Lung (tissue), 12 donors: Measurements from ENCODE around the gene ZSCAN2. TPM values are rescaled to one million over a fixed set of nuclear protein-coding genes. Genes with fewer than 3 reads are reported as not detected.

ENCODE experiments used
- ATAC-seq: fragments of 200-7000 bp; cut with Tn5 transposase; one replicate; pipeline ENCODE4 v1.9.1; 2020; ENCODE audit warnings: moderate number of reproducible peaks; ENCODE audit not compliant: insufficient read depth, low FRiP score
- DNase-seq, 3 donors: peaks; one replicate each; pipeline ENCODE4 v3.0.0-alpha.2; 2013 to 2017
- H3K27ac ChIP-seq, 2 donors: one replicate each; pipeline ENCODE4 v1.5.1; 2013; ENCODE audit warnings: mild to moderate bottlenecking in 2 of 2, moderate library complexity in 2 of 2, control low read depth in 1 of 2, inconsistent platforms in 1 of 2, low read depth in 1 of 2, low read length in 1 of 2
- H3K27me3 ChIP-seq, 3 donors: one replicate each; pipeline ENCODE4 v1.5.1; 2013; ENCODE audit warnings: low read length in 2 of 3; ENCODE audit not compliant: control insufficient read depth in 3 of 3, insufficient read depth in 3 of 3
- H3K36me3 ChIP-seq, 4 donors: one replicate each; pipeline ENCODE4 v1.5.1; 2013; ENCODE audit warnings: low read length in 4 of 4, mild to moderate bottlenecking in 1 of 4, moderate library complexity in 1 of 4; ENCODE audit not compliant: control insufficient read depth in 4 of 4, insufficient read depth in 4 of 4
- H3K4me1 ChIP-seq, 5 donors: one replicate each; pipeline ENCODE4 v1.5.1; 2013; ENCODE audit warnings: low read length in 5 of 5, mild to moderate bottlenecking in 2 of 5, moderate library complexity in 1 of 5; ENCODE audit not compliant: control insufficient read depth in 5 of 5, insufficient read depth in 5 of 5
- H3K4me3 ChIP-seq: one replicate; pipeline ENCODE4 v1.5.1; 2013; ENCODE audit warnings: mild to moderate bottlenecking, control low read depth, moderate library complexity
- H3K9ac ChIP-seq, 2 donors: one replicate each; pipeline ENCODE4 v1.5.1; 2013; ENCODE audit warnings: low read length in 2 of 2, control low read depth in 1 of 2; ENCODE audit not compliant: insufficient read depth in 1 of 2
- H3K9me3 ChIP-seq, 4 donors: one replicate each; pipeline ENCODE4 v1.5.1; 2013; ENCODE audit warnings: low read length in 3 of 4, mild to moderate bottlenecking in 1 of 4, moderate library complexity in 1 of 4; ENCODE audit not compliant: control insufficient read depth in 4 of 4, insufficient read depth in 3 of 4
- WGBS, 2 donors: extraction: QIAGEN DNeasy Blood & Tissue Kit; methylation state at CpG; one replicate each; pipeline ENCODE4 v1.1.7; 2013; 5-methylcytosine and 5-hydroxymethylcytosine counted together
- polyA plus RNA-seq, 2 donors: library from polyadenylated mRNA; stranded (reverse); fragments of 200-250 nt; gene quantifications; one replicate each; pipeline ENCODE4 v1.2.1, GENCODE V29; 2013
- total RNA-seq, 2 donors: library from RNA; depleted of rRNA in 1 of 2; stranded (reverse); fragments of >200 nt in 1 of 2; gene quantifications; one replicate each; pipeline ENCODE4 v1.2.1, GENCODE V29; 2014 to 2021
- TF ChIP-seq, protein P1 (sequence below): IDR thresholded peaks from 2 replicates; pipeline ENCODE4 v1.5.1; 2012; ENCODE audit warnings: mild to moderate bottlenecking; ENCODE audit errors: control extremely low read depth, extremely low read depth
- donor health status: control.
- donor health status: control.
- donor health status: Bipolar disorder and iron deficiency.
- donor health status: healthy.
- donor health status: DM: yes; HTN: yes; CAD: no.

ZSCAN2 gene
- total and polyA plus RNA-seq, 4 donors = 2.5 to 12.8 (median 4.3) TPM

DNA sequence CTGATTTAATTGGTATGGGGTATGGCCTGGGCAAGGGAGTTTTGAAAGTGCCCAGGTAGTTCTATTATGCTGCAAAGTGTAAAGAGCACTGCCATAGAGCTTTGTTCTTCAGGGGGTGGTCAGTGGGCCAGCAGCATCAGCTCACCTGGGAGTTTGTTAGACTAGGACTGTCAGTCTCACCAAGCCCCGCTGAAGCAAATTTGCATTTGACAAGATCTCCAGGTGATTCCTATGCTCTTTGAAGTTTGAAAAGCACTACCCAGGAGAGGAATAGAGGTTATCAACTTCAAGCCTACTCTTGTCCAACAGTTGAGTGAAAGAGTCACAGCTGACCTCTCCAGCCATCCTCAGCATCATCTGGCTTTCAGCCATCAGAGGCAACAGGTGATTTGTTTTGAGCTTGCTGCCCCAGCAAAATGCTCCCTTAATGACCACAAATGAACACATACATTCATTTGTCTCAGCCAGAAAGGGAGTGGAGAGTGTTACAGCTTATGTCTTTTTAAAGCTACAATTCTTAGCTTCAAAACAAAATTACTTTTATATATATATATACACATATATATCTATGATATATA is 8.0 kb downstream of the ZSCAN2 start:
- Histone ChIP-seq H3K9me3 (no peaks in the 10 kb centered on the region), H3K4me3 (no peak overlapping the region), H3K27ac (no peak overlapping the region), H3K9ac (no peak overlapping the region), H3K27me3 (no peaks in the 10 kb centered on the region), H3K4me1 (peaks cover 0 to 1% (median 0%) of the 10 kb centered on the region in 5 donors), H3K36me3 (peaks cover 3 to 20% (median 14%) of the 10 kb centered on the region in 4 donors)
- ATAC-seq (no peak), DNase-seq (no peak)
- WGBS, 2 donors = 79 to 81% methylated on average over 1 of the region's 1 CpG
- TF ChIP-seq, protein P1, sequence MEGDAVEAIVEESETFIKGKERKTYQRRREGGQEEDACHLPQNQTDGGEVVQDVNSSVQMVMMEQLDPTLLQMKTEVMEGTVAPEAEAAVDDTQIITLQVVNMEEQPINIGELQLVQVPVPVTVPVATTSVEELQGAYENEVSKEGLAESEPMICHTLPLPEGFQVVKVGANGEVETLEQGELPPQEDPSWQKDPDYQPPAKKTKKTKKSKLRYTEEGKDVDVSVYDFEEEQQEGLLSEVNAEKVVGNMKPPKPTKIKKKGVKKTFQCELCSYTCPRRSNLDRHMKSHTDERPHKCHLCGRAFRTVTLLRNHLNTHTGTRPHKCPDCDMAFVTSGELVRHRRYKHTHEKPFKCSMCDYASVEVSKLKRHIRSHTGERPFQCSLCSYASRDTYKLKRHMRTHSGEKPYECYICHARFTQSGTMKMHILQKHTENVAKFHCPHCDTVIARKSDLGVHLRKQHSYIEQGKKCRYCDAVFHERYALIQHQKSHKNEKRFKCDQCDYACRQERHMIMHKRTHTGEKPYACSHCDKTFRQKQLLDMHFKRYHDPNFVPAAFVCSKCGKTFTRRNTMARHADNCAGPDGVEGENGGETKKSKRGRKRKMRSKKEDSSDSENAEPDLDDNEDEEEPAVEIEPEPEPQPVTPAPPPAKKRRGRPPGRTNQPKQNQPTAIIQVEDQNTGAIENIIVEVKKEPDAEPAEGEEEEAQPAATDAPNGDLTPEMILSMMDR = no peak

DNA sequence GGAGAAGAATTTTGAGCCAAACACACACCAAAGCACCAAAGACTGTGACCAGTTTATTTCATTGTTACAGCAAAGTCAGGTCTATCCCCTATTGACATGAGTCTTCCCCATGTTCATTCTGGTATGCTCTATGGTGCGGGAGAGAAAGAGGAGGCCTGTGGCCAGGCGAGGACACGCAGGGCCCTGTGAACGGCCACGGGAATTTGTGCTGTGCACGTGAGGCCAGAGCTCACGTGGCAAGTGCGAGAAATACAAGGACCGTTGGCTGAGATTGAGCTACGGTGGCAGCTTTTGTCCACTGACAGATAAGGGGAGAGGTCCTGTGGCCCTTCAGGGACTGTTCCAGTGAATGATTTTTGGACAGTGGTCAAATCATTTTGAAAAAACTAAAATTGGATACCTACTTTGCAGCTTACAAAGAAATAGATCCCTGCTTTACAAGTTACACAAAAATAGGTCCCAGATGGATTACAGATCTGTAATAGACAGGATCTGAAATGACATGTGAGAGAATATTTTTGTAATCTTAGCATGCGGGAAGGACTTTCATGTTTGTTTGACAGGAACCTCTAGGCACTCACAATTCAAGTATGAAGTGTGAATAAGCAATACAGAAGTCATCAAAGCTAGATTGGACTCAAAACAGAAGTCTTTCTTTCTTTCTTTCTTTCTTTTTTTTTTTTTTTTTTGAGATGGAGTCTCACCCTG is 9.2 kb downstream of the ZSCAN2 start:
- H3K27me3 ChIP-seq = no peaks in the 10 kb centered on the region
- ATAC-seq (no peak), DNase-seq (no peak)
- no peak overlapping the region for H3K9ac ChIP-seq
- no peak overlapping the region for H3K4me3 ChIP-seq
- 74 to 90% methylated on average over 11 of the region's 11 CpGs for WGBS, 2 donors
- H3K4me1 ChIP-seq = peaks cover 0 to 1% (median 0%) of the 10 kb centered on the region in 5 donors
- H3K27ac ChIP-seq = peak overlapping the region in 1 of 2 donors; percentile 28
- peaks cover 0 to 16% (median 12%) of the 10 kb centered on the region in 4 donors for H3K36me3 ChIP-seq
- TF ChIP-seq, protein P1 = no peak
- H3K9me3 ChIP-seq = no peaks in the 10 kb centered on the region

DNA sequence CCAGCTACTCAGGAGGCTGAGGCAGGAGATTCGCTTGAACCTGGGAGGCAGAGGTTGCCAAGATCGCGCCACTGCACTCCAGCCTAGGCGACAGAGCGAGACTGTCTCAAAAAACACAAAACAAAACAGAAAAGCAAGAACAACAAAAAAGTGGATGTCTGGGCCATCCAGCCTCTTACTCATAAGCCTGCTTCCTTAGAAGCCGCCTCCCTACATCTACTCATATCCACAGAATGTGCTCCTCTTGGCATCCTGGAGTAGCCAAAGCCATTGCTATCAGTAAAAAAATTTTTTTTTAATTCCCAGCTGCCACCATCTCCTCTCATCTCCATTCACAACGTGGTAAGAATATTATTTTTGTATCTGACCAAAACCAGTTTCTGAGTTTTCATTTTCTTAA is 10.8 kb downstream of the ZSCAN2 start:
- Histone ChIP-seq H3K4me1 (peaks cover 0 to 3% (median 0%) of the 10 kb centered on the region in 5 donors), H3K9me3 (no peaks in the 10 kb centered on the region), H3K4me3 (no peak overlapping the region), H3K36me3 (peaks cover 0 to 8% (median 4%) of the 10 kb centered on the region in 4 donors), H3K27ac (no peak overlapping the region), H3K9ac (no peak overlapping the region), H3K27me3 (no peaks in the 10 kb centered on the region)
- WGBS, 2 donors = 95 to 98% methylated on average over 7 of the region's 7 CpGs
- DNase-seq = no peak
- TF ChIP-seq, protein P1 = no peak
- ATAC-seq = no peak
